WTC11 (cell line): ENCODE data around the gene C5orf58.

ENCODE experiments used
- JAZF1 ChIP-seq: fragments of 250-450 bp; sonication (Bioruptor Pico); IDR thresholded peaks from 2 replicates; pipeline ENCODE4 v1.9.0; 2021; ENCODE audit warnings: moderate library complexity, mild to moderate bottlenecking, inconsistent platforms
- TF ChIP-seq, protein P1 (sequence below): sonication (generic); formaldehyde crosslinking; conservative IDR thresholded peaks from 2 replicates; pipeline ENCODE4 v1.8.1; 2022; ENCODE audit warnings: mild to moderate bottlenecking, missing genetic modification reagents
- TF ChIP-seq, protein P2 (sequence below): sonication (generic); formaldehyde crosslinking; IDR thresholded peaks from 2 replicates; pipeline ENCODE4 v1.8.0; 2022; ENCODE audit warnings: mild to moderate bottlenecking, missing genetic modification reagents
- TF ChIP-seq, protein P3 (sequence below): sonication (generic); formaldehyde crosslinking; IDR thresholded peaks from 2 replicates; pipeline ENCODE4 v1.8.1; 2022; ENCODE audit warnings: missing genetic modification reagents, borderline replicate concordance
- TF ChIP-seq, protein P4 (sequence below): sonication (generic); formaldehyde crosslinking; IDR thresholded peaks from 2 replicates; pipeline ENCODE4 v1.8.0; 2022; ENCODE audit warnings: mild to moderate bottlenecking, missing genetic modification reagents
- TF ChIP-seq, protein P5 (sequence below): fragments of 200-600 bp; IDR thresholded peaks from 2 replicates; pipeline ENCODE4 v1.8.0; 2022; ENCODE audit warnings: antibody characterized with exemption
- TF ChIP-seq, protein P6 (sequence below): sonication (generic); formaldehyde crosslinking; IDR thresholded peaks from 2 replicates; pipeline ENCODE4 v1.8.1; 2023; ENCODE audit warnings: mild to moderate bottlenecking, missing genetic modification reagents, borderline replicate concordance
- TF ChIP-seq, protein P7 (sequence below): sonication (generic); formaldehyde crosslinking; IDR thresholded peaks from 2 replicates; pipeline ENCODE4 v1.8.1; 2023; ENCODE audit warnings: mild to moderate bottlenecking, missing genetic modification reagents
- TF ChIP-seq, protein P8 (sequence below): sonication (generic); formaldehyde crosslinking; IDR thresholded peaks from 2 replicates; pipeline ENCODE4 v1.8.1; 2022; ENCODE audit warnings: low read depth, mild to moderate bottlenecking, moderate library complexity, missing genetic modification reagents, borderline replicate concordance

DNA sequence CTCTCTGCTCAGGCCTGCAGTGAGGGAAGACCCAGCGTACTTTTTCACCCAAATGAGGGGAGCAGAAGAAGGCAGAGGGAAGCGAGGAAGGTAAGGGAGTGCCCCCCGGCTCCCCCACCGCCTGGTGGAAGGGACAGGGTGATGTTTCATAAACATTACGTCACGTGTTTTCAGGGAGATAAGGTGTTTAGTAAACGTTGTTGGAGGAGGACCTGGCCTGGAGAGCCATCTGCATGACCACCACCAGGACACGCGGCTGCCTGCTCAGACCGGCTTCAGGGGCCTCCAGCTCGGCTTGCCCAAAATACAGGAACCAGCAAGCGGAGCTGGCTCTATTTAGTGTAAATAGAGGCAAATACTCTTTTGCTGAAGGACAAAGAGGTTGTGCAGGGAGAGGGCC lies 40.0 kb upstream of the C5orf58 start:
- TF ChIP-seq, protein P1, sequence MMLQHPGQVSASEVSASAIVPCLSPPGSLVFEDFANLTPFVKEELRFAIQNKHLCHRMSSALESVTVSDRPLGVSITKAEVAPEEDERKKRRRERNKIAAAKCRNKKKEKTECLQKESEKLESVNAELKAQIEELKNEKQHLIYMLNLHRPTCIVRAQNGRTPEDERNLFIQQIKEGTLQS = no peak
- TF ChIP-seq, protein P2, sequence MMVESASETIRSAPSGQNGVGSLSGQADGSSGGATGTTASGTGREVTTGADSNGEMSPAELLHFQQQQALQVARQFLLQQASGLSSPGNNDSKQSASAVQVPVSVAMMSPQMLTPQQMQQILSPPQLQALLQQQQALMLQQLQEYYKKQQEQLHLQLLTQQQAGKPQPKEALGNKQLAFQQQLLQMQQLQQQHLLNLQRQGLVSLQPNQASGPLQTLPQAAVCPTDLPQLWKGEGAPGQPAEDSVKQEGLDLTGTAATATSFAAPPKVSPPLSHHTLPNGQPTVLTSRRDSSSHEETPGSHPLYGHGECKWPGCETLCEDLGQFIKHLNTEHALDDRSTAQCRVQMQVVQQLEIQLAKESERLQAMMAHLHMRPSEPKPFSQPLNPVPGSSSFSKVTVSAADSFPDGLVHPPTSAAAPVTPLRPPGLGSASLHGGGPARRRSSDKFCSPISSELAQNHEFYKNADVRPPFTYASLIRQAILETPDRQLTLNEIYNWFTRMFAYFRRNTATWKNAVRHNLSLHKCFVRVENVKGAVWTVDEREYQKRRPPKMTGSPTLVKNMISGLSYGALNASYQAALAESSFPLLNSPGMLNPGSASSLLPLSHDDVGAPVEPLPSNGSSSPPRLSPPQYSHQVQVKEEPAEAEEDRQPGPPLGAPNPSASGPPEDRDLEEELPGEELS = no peak
- TF ChIP-seq, protein P3, sequence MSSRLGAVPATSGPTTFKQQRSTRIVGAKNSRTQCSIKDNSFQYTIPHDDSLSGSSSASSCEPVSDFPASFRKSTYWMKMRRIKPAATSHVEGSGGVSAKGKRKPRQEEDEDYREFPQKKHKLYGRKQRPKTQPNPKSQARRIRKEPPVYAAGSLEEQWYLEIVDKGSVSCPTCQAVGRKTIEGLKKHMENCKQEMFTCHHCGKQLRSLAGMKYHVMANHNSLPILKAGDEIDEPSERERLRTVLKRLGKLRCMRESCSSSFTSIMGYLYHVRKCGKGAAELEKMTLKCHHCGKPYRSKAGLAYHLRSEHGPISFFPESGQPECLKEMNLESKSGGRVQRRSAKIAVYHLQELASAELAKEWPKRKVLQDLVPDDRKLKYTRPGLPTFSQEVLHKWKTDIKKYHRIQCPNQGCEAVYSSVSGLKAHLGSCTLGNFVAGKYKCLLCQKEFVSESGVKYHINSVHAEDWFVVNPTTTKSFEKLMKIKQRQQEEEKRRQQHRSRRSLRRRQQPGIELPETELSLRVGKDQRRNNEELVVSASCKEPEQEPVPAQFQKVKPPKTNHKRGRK (CRISPR knock-in tag) = no peak
- TF ChIP-seq, protein P4, sequence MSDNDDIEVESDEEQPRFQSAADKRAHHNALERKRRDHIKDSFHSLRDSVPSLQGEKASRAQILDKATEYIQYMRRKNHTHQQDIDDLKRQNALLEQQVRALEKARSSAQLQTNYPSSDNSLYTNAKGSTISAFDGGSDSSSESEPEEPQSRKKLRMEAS = no peak
- TF ChIP-seq, protein P5, sequence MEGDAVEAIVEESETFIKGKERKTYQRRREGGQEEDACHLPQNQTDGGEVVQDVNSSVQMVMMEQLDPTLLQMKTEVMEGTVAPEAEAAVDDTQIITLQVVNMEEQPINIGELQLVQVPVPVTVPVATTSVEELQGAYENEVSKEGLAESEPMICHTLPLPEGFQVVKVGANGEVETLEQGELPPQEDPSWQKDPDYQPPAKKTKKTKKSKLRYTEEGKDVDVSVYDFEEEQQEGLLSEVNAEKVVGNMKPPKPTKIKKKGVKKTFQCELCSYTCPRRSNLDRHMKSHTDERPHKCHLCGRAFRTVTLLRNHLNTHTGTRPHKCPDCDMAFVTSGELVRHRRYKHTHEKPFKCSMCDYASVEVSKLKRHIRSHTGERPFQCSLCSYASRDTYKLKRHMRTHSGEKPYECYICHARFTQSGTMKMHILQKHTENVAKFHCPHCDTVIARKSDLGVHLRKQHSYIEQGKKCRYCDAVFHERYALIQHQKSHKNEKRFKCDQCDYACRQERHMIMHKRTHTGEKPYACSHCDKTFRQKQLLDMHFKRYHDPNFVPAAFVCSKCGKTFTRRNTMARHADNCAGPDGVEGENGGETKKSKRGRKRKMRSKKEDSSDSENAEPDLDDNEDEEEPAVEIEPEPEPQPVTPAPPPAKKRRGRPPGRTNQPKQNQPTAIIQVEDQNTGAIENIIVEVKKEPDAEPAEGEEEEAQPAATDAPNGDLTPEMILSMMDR = no peak
- TF ChIP-seq, protein P6, sequence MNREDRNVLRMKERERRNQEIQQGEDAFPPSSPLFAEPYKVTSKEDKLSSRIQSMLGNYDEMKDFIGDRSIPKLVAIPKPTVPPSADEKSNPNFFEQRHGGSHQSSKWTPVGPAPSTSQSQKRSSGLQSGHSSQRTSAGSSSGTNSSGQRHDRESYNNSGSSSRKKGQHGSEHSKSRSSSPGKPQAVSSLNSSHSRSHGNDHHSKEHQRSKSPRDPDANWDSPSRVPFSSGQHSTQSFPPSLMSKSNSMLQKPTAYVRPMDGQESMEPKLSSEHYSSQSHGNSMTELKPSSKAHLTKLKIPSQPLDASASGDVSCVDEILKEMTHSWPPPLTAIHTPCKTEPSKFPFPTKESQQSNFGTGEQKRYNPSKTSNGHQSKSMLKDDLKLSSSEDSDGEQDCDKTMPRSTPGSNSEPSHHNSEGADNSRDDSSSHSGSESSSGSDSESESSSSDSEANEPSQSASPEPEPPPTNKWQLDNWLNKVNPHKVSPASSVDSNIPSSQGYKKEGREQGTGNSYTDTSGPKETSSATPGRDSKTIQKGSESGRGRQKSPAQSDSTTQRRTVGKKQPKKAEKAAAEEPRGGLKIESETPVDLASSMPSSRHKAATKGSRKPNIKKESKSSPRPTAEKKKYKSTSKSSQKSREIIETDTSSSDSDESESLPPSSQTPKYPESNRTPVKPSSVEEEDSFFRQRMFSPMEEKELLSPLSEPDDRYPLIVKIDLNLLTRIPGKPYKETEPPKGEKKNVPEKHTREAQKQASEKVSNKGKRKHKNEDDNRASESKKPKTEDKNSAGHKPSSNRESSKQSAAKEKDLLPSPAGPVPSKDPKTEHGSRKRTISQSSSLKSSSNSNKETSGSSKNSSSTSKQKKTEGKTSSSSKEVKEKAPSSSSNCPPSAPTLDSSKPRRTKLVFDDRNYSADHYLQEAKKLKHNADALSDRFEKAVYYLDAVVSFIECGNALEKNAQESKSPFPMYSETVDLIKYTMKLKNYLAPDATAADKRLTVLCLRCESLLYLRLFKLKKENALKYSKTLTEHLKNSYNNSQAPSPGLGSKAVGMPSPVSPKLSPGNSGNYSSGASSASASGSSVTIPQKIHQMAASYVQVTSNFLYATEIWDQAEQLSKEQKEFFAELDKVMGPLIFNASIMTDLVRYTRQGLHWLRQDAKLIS (CRISPR knock-in tag) = no peak
- TF ChIP-seq, protein P7, sequence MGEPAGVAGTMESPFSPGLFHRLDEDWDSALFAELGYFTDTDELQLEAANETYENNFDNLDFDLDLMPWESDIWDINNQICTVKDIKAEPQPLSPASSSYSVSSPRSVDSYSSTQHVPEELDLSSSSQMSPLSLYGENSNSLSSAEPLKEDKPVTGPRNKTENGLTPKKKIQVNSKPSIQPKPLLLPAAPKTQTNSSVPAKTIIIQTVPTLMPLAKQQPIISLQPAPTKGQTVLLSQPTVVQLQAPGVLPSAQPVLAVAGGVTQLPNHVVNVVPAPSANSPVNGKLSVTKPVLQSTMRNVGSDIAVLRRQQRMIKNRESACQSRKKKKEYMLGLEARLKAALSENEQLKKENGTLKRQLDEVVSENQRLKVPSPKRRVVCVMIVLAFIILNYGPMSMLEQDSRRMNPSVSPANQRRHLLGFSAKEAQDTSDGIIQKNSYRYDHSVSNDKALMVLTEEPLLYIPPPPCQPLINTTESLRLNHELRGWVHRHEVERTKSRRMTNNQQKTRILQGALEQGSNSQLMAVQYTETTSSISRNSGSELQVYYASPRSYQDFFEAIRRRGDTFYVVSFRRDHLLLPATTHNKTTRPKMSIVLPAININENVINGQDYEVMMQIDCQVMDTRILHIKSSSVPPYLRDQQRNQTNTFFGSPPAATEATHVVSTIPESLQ (CRISPR knock-in tag) = no peak
- TF ChIP-seq, protein P8, sequence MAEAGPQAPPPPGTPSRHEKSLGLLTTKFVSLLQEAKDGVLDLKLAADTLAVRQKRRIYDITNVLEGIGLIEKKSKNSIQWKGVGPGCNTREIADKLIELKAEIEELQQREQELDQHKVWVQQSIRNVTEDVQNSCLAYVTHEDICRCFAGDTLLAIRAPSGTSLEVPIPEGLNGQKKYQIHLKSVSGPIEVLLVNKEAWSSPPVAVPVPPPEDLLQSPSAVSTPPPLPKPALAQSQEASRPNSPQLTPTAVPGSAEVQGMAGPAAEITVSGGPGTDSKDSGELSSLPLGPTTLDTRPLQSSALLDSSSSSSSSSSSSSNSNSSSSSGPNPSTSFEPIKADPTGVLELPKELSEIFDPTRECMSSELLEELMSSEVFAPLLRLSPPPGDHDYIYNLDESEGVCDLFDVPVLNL (CRISPR knock-in tag) = no peak
- TF ChIP-seq JAZF1 = no peak
